GM18505 (cell line): ENCODE results near the gene GSG1L.
"Not testable (repeated sequence)": the region's sequence is repeated elsewhere in the genome, so short reads cannot be mapped to it uniquely, and the experiment has no call there.

Experiments used
- ATAC-seq: cut with Tn5 transposase; IDR thresholded peaks from one replicate; pipeline ENCODE4 v1.9.1; 2021; ENCODE audit not compliant: unreplicated experiment
- POLR2A ChIP-seq: IDR thresholded peaks from 4 replicates; pipeline ENCODE4 v1.6.1; 2011; ENCODE audit warnings: borderline replicate concordance; ENCODE audit not compliant: insufficient read depth, insufficient read length; ENCODE audit errors: extremely low read depth

Gene GSG1L

DNA sequence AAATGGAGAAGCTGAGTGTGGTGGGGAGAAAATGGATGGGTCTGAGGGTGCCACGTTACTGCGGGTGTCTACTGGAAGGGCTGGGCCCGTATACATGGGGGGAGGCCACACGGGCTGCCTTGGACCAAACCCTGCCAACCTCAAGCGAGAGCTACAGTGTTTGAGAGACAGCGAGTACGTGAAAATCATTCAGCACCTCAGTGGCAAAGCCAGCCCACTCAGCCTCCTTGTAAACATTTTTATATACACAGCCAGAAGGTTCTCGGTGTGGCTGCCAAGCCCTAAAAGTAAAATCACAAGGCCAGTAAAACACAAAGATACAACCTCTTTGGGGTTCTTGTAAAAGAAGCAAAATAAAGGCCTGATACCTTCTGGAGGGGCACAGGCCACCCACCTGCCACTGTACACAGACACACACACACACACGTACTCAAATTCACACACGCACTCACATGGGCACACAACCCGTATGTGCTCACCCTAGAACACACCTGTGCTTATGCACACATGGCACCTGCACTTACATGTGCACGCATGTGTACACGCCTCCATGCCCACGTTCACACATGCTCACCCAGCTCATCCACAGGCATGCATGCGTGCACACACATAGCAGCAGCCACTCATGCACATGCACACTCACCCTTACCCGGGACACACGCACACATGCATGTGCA lies 102.8 kb downstream of the GSG1L start:
- no peak for TF ChIP-seq POLR2A
- ATAC-seq, result no peak

DNA sequence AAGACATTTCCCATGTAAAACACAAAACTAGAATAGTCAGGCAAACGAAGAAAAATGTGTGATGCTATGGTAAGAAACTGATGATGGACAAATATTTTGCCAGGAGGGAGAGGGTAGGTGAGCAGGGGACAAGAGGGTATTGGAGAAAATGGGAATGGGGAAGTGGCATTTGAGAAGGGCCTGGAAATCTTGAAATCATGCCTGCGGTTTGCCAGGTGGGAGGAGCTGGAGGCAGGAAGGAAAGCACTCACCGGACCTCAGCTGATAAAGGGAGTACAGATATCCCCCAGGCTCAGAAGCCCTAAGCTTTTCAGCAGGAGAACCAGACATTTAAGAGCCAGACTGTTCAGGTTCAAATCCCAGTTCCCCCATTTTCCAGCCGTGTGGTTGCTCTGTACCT lies 103.6 kb downstream of the GSG1L start:
- TF ChIP-seq POLR2A, result no peak
- no peak for ATAC-seq

DNA sequence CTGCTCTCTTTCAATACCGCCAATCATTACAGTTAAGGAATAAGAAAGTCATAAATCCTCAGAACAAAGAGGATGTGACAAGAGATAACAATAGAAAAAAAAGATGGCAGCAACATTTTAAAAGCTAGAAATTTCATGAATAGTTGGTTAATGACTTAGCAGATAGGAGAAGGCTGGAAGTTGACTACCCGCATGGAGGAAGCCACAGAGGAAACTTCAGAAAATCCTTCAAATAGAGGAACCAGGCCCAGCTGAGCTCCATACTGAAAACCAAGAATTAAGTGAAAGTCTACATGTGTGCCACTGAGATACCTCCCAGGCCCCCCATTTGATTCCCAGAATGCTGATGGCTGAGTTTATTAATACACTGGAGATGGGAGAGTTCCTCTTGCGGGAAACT lies 109.3 kb downstream of the GSG1L start:
- TF ChIP-seq POLR2A, result no peak
- no peak for ATAC-seq

DNA sequence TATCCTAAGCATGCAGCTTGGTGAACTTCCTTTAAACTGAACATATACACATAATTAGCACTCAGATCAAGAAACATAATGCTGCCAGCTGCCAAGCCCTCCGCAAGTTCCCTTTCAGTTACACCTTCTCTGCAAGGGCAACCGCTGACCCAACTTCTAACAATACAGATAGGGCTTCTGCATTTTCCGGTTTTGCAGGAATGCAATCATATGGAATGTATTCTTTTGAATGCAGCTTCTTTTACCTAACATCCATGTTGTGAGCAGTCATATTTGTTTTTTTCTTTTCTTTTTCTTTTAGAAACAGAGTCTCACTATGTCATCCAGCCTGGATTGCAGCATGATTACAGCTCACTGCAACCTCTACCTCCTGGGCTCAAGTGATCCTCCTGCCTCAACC lies 110.7 kb downstream of the GSG1L start:
- no peak for ATAC-seq
- TF ChIP-seq POLR2A, result no peak

DNA sequence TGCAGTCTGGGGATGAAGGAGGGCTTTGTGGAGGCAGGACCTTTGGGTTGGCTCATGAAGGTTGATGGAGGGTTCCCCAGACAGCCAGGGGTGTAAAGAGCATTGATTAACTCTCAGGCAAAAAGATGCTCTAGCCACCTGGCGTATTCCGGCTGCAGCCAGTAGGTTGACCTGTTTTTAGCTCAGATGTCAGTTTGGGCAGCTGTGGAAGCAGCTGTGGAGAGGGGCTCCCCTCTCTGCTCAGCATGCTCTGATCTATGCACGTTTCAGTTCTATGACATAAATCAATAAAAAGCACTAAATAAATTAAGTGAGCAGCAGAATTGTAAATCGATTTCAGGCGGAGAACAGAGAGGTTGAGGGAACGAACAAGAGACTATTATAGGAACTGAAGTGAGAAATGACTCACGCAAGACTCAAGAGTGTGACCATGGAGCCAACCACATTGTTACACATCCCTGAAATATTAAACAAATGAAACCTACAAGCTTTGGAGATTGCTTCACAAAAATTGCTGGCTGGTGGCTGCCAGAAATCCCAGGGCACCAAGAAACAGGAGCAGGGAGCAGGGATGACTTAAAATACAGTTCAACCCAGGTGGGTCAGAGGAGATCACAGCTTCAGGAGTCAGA lies 111.9 kb downstream of the GSG1L start:
- ATAC-seq, result no peak
- TF ChIP-seq POLR2A, result no peak

DNA sequence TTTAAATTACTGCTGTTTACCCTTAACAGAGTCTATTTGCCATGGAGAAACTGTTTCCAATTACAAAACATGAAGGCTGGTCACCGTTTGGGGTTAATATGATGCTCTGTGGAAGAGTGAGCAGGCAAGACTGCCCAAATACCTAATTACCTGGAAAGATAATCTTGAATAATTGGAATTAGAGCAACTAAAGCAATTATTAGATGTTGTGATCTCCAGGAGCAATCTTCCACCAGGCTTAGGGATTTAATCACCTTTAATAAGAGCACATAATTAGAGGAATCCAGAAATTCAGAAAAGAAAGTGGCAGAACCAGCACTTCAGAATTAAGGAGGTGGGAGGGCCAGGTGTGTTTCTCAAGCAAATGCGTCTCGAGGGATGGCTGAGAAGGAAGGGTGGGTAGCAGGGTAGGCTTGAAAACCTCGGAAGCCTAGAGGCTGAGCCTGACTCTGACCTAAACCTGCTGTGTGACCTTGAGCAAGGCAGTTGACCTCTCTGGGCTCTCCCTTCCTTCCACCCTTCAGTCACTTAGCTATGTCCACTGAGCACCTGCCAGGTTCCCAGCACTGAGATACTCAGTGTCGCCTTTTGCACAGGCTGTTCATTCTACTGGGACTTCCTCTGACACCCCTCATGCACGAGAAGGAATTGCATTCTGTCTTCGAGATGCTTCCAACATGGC lies 113.2 kb downstream of the GSG1L start:
- no peak for ATAC-seq
- TF ChIP-seq POLR2A, result no peak

DNA sequence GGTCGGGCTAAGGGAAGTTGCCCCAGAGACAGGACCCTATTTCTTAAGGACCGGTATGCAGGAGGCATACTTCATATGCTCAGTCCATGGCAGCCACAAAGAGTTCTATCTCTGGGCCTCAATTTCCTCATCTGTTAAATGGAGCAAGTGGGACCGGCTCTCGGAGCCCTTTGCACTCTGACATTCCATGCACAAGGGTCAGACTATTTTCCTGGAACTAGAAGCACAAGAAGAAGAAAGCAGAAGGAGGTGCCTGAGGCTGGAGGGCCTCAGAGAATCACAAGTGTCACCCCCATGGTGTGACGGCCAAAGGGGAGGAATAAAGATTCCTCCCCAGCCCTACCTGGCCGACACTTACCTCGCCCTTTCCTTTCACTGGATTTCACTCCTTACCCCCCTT lies 115.8 kb downstream of the GSG1L start:
- ATAC-seq, result no peak
- TF ChIP-seq POLR2A, result no peak

DNA sequence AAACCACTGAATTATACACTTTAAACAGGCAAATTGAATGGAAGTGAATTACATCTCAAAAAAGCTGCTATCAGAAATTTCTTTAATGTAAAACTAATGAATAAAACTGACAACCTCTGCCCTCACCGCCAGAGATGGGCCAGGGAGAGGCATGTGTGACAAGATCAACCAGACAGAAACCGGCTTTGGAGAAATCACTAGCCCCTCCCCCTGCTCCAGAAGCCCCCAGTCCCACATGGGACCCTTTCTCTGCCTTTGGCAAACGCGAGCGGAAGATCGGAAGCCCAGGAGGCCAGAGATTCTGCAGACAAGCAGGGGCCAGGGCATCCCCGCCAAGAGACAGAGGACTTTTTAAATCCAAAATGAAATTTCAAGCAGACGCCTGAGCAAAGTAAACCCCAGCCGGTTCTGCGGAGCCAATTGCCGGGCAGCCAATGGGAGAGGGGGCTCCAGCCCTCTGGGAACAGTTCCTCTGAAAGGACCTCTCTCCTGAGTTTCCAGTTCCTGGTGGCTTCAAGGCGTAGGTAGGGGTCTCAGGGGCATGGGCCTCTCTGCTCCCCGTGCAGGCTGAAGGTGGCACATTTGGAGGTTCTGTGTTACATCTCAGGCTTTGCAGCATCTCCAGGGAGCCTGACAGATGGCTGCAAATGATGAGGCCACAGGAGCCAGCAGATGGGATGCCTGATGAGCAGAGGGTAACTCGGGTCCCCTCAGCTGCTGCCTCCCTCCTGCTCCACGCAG lies 118.1 kb downstream of the GSG1L start:
- no peak for ATAC-seq
- no peak for TF ChIP-seq POLR2A

DNA sequence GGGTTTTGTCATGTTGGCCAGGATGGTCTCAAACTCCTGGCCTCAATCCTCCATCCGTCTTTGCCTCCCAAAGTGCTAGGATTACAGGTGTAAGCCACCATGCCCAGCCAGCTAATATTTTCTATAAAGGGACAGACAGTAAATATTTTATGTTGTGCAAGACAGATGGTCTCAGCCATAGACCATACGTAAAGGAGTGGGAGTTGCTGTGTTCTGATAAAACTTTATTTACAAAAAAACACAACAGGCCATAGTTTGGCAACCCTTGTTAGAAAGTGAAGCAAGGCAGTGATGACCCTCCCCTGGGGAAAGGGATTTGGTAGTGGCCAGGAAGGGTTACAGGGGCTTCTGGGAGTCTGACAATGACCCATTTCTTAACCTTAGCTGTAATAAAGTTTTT lies 119.7 kb downstream of the GSG1L start:
- no peak for ATAC-seq
- no peak for TF ChIP-seq POLR2A

DNA sequence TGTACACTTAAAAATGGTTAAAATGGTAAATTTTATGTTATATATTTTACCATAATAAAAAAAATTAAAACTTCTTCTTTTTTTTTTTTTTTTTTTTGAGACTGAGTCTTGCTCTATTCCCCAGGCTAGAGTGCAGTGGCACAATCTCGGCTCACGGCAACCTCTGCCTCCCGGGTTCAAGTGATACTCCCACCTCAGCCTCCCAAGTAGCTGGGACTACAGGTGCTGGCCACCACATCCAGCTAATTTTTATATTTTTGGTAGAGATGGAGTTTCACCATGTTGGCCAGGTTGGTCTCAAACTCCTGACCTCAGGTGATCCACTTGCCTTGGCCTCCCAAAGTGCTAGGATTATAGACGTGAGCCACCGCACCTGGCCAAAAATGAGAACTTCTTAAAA lies 121.4 kb downstream of the GSG1L start:
- ATAC-seq, result not testable (repeated sequence)

DNA sequence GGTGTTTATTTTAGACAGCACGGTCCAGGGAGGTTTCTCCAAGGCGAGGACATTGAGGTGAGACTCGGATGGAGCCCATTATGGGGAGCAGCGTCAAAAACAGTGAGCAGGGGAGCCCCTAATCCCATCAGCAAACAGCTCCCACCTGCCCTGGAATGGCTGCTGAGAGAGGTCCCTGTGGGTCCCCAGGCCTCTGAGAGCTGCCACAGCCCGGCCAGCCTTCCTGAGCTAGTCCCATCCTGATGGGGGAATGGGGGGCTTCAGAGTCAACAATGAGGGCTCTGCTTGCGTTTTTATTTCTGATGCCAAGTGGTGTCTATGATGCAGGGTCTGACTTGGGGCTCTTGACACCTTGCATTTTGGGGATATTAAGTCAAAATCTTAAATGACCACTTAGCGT lies 128.4 kb downstream of the GSG1L start:
- ATAC-seq, result no peak
- no peak for TF ChIP-seq POLR2A

DNA sequence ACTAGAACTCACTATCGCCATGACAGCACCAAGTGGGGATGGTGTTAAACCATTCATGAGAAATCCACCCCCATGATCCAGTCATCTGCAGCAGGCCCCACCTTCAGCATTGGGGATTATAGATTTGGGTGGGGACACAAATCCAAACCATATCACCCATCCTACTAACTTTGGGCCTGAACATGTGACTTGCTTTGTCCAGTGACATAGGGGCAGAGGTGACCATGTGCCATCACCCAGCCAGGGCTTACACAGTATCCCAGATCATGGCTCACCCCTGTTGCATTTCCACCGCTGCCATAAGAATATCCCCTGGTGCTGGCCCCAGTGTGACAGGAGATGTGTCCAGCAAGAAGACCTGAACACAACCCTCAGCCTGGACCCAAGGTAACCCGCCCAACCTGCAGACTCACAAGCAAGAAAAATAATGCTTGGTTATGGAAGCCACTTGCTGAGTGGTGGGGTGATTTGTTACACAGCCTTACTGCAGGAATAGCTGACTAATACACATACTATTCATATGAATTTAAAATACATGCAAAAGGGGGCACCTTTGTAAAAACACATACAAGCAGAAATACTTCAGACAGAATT lies 130.9 kb downstream of the GSG1L start:
- TF ChIP-seq POLR2A, result no peak
- no peak for ATAC-seq

DNA sequence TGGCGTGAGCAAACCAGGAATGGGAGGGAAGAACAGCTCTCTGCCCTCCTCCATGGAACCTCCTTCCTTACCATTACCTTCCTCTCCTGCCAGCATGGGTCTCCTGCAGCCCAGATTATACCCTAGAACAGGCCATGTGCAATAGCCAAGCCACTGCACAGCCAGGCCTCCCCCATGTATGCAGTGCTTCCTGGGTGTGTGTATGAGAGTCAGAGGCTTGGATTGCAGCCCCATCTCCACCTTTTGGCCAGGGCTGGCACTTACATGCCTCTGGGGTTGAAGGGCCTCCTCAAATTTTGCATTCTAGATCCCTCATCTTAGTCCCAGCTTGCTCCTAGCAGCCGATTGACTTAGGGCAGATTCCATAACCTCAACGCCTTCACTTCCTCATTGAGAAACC lies 133.7 kb downstream of the GSG1L start:
- TF ChIP-seq POLR2A, result no peak
- no peak for ATAC-seq
